IgD-negative memory B cell (primary cell): ENCODE measurements around the gene TAF11L13. TPM values are rescaled to one million over a fixed set of nuclear protein-coding genes. Genes with fewer than 3 reads are reported as not detected.
"Not testable (repeated sequence)": the region's sequence is repeated elsewhere in the genome, so short reads cannot be mapped to it uniquely, and the experiment has no call there.

Experiments
- H3K27ac Mint-ChIP-seq, 3 donors: one replicate each; pipeline ENCODE4 v1.8.0; 2020 to 2022; ENCODE audit warnings: mild to moderate bottlenecking in 3 of 3, mixed read lengths in 3 of 3, moderate library complexity in 1 of 3
- H3K27me3 Mint-ChIP-seq: one replicate; pipeline ENCODE4 v1.8.0; 2021; ENCODE audit warnings: mixed read lengths
- H3K36me3 Mint-ChIP-seq: one replicate; pipeline ENCODE4 v1.8.0; 2020; ENCODE audit warnings: mild to moderate bottlenecking, mixed read lengths
- H3K4me1 Mint-ChIP-seq, 3 donors: one replicate each; pipeline ENCODE4 v1.8.0; 2020 to 2022; ENCODE audit warnings: mixed read lengths in 3 of 3, mild to moderate bottlenecking in 1 of 3
- H3K4me3 Mint-ChIP-seq, 4 donors: one replicate each; pipeline ENCODE4 v1.8.0; 2020 to 2022; ENCODE audit warnings: mild to moderate bottlenecking in 4 of 4, mixed read lengths in 4 of 4, moderate library complexity in 3 of 4
- H3K9me3 Mint-ChIP-seq, 3 donors: one replicate each; pipeline ENCODE4 v1.8.0; 2020 to 2021; ENCODE audit warnings: mixed read lengths in 3 of 3, mild to moderate bottlenecking in 1 of 3
- polyA plus RNA-seq: library from polyadenylated mRNA; unstranded; fragments of 300-500 nt; fragmentation: Illumina TruSeq; gene quantifications from one replicate; pipeline ENCODE4 v1.2.3, GENCODE V29; 2021

Gene TAF11L13
- polyA plus RNA-seq, result not detected

DNA sequence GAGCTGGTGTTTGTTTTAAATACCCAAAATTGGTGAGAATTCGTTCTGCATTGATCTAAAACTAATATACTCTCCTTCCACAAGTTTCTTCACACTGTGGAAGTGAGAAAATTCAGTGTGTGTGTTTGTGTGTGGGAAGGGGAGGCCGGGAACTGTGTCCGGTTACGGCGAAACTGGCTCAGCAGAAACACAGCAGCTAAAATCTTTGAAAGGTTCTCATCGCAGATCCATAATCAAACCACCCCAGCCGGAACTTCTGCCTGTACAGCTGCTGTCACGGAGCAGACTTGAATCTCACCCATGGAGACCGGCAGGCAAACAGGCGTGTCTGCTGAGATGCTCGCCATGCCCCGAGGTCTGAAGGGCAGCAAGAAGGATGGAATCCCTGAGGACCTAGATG lies at the start of gene TAF11L13:
TSS of gene TAF11L13 (plus strand) at position 301 of the 400 bp plus-strand sequence.
- H3K4me1 Mint-ChIP-seq, H3K27ac Mint-ChIP-seq, H3K9me3 Mint-ChIP-seq, H3K4me3 Mint-ChIP-seq, H3K27me3 Mint-ChIP-seq, H3K36me3 Mint-ChIP-seq: not testable (repeated sequence)

DNA sequence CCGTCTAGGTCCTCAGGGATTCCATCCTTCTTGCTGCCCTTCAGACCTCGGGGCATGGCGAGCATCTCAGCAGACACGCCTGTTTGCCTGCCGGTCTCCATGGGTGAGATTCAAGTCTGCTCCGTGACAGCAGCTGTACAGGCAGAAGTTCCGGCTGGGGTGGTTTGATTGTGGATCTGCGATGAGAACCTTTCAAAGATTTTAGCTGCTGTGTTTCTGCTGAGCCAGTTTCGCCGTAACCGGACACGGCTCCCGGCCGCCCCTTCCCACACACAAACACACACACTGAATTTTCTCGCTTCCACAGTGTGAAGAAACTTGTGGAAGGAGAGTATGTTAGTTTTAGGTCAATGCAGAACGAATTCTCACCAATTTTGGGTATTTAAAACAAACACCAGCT lies 46.2 kb upstream of the TAF11L13 start, which contains the start of gene TAF11L7:
TSS of gene TAF11L7 (minus strand) at position 101 of the 400 bp plus-strand sequence.
- not testable (repeated sequence) for H3K36me3 Mint-ChIP-seq, H3K27me3 Mint-ChIP-seq, H3K4me3 Mint-ChIP-seq, H3K4me1 Mint-ChIP-seq, H3K9me3 Mint-ChIP-seq, H3K27ac Mint-ChIP-seq

DNA sequence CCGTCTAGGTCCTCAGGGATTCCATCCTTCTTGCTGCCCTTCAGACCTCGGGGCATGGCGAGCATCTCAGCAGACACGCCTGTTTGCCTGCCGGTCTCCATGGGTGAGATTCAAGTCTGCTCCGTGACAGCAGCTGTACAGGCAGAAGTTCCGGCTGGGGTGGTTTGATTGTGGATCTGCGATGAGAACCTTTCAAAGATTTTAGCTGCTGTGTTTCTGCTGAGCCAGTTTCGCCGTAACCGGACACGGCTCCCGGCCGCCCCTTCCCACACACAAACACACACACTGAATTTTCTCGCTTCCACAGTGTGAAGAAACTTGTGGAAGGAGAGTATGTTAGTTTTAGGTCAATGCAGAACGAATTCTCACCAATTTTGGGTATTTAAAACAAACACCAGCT lies 41.0 kb upstream of the TAF11L13 start, which contains the start of gene TAF11L8:
TSS of gene TAF11L8 (minus strand) at position 101 of the 400 bp plus-strand sequence.
- not testable (repeated sequence) for H3K27me3 Mint-ChIP-seq, H3K27ac Mint-ChIP-seq, H3K36me3 Mint-ChIP-seq, H3K4me3 Mint-ChIP-seq, H3K9me3 Mint-ChIP-seq, H3K4me1 Mint-ChIP-seq

DNA sequence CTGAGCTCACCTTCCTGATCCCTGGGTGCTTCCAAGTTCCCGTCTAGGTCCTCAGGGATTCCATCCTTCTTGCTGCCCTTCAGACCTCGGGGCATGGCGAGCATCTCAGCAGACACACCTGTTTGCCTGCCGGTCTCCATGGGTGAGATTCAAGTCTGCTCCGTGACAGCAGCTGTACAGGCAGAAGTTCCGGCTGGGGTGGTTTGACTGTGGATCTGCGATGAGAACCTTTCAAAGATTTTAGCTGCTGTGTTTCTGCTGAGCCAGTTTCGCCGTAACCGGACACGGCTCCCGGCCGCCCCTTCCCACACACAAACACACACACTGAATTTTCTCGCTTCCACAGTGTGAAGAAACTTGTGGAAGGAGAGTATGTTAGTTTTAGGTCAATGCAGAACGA lies 37.6 kb upstream of the TAF11L13 start, which contains the start of gene TAF11L9:
TSS of gene TAF11L9 (minus strand) at position 140 of the 400 bp plus-strand sequence.
- not testable (repeated sequence) for H3K27ac Mint-ChIP-seq, H3K36me3 Mint-ChIP-seq, H3K9me3 Mint-ChIP-seq, H3K27me3 Mint-ChIP-seq, H3K4me1 Mint-ChIP-seq, H3K4me3 Mint-ChIP-seq

DNA sequence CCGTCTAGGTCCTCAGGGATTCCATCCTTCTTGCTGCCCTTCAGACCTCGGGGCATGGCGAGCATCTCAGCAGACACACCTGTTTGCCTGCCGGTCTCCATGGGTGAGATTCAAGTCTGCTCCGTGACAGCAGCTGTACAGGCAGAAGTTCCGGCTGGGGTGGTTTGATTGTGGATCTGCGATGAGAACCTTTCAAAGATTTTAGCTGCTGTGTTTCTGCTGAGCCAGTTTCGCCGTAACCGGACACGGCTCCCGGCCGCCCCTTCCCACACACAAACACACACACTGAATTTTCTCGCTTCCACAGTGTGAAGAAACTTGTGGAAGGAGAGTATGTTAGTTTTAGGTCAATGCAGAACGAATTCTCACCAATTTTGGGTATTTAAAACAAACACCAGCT lies 34.2 kb upstream of the TAF11L13 start, which contains the start of gene TAF11L10:
TSS of gene TAF11L10 (minus strand) at position 101 of the 400 bp plus-strand sequence.
- not testable (repeated sequence) for H3K4me3 Mint-ChIP-seq, H3K27ac Mint-ChIP-seq, H3K4me1 Mint-ChIP-seq, H3K36me3 Mint-ChIP-seq, H3K9me3 Mint-ChIP-seq, H3K27me3 Mint-ChIP-seq

DNA sequence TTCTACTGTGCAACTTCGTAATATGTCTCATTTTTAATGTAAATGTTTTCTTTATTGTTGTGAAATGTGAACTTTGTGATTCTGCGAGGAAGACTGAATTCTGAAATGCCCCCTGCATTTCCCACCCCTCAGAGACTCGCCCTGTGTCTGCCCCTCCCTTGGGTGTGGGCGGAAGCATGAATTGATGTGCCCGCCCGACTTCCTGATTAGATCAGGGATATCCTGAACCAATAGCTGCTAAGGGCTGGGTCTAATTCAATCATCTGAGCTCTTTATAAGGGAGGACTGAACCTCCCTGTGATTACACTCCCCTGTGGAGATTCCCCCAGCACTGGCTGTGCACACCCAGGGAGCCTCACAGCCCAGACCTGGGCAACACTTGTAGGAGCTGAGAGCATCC lies 28.0 kb upstream of the TAF11L13 start, which contains the start of gene TAF11L11:
TSS of gene TAF11L11 (plus strand) at position 304 of the 400 bp plus-strand sequence.
- not testable (repeated sequence) for H3K27me3 Mint-ChIP-seq, H3K9me3 Mint-ChIP-seq, H3K36me3 Mint-ChIP-seq, H3K27ac Mint-ChIP-seq, H3K4me3 Mint-ChIP-seq, H3K4me1 Mint-ChIP-seq

DNA sequence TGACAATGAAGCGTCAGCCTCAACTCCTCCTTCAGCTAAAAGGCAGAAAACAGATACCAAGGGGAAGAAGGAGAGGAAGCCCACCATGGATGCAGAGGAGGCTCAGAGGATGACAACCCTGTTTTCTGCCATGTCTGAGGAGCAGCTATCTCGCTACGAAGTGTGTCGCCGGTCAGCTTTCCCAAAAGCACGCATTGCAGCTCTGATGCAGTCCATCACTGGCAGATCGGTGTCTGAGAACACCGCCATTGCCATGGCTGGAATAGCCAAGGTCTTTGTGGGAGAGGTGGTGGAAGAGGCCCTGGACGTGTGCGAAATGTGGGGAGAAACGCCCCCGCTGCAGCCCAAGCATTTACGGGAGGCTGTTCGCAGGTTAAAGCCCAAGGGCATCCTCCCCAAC lies 26.9 kb upstream of the TAF11L13 start:
- H3K36me3 Mint-ChIP-seq, result no peaks in the 10 kb centered on the region
- H3K27me3 Mint-ChIP-seq, result no peaks in the 10 kb centered on the region
- peaks cover 0 to 2% (median 0%) of the 10 kb centered on the region in 3 donors for H3K9me3 Mint-ChIP-seq
- H3K27ac Mint-ChIP-seq, result no peak overlapping the region
- no peak overlapping the region for H3K4me3 Mint-ChIP-seq
- H3K4me1 Mint-ChIP-seq, result peaks cover 0 to 1% (median 0%) of the 10 kb centered on the region in 3 donors

DNA sequence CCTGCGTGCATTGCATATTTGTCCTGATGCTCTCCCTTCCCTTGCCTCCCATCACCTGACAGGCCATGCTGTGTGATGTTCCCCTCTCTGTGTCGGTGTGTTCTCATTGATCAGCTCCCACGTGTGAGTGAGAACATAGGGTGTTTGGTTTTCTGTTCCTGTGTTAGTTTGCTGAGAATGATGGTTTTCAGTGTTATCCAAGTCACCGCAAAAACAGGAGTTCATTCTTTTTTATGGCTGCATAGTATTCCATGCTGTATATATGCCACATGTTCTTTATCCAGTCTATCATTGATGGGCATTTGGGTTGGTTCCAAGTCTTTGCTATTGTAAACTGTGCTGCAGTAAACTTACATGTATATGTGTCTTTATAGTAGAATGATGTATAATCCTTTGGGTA lies 24.4 kb upstream of the TAF11L13 start:
- not testable (repeated sequence) for H3K4me1 Mint-ChIP-seq, H3K27me3 Mint-ChIP-seq, H3K9me3 Mint-ChIP-seq, H3K27ac Mint-ChIP-seq, H3K36me3 Mint-ChIP-seq, H3K4me3 Mint-ChIP-seq

DNA sequence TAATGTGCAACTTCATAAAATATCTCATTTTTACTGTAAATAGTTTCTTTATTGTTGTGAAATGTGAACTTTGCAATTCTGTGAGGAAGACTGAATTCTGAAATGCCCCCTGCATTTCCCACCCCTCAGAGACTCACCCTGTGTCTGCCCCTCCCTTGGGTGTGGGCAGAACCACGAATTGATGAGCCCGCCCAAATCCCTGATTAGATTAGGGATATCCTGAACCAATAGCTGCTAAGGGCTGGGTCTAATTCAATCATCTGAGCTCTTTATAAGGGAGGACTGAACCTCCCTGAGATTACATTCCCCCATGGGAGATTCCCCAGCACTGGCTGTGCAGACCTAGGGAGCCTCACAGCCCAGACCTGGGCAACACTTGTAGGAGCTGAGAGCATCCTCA lies 21.8 kb upstream of the TAF11L13 start, which contains the start of gene TAF11L12:
TSS of gene TAF11L12 (plus strand) at position 301 of the 400 bp plus-strand sequence.
- not testable (repeated sequence) for H3K4me1 Mint-ChIP-seq, H3K27me3 Mint-ChIP-seq, H3K27ac Mint-ChIP-seq, H3K9me3 Mint-ChIP-seq, H3K36me3 Mint-ChIP-seq, H3K4me3 Mint-ChIP-seq

DNA sequence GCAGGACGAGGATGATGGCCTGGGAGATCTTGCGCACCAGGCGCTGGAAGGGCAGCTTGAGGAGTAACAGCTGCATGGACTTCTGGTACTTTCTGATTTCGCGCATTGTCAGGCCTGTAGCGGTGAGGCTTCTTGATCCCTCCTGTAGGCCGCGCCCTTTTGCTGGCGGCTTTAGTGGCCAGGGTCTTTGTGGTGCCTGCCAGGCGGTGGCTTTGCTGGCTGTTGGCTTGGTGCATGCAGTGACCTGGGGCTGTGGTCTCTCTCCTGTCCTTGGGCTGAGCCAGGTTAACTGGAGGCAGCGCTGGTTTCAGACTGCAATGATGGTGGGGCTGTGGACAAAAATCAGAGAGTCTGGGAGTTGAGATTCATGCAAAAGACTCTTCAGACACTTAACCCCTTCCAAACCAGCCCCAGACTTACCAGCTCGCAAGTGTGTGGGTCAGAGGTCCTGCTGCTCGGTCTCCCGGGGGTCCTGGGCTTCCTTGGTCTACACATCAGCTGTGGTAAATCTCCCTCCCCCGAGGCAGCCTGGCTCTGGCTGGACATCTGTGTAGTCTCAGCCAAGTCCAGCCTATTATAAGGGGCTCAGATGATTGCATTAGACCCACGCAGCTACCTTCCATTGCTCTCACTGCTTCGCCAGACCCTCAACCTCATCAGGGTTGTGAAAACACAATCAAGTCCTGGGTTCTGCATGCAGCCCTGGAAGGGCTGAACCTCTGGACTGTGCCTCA lies 16.8 kb upstream of the TAF11L13 start:
- no peaks in the 10 kb centered on the region for H3K27me3 Mint-ChIP-seq
- no peaks in the 10 kb centered on the region for H3K4me1 Mint-ChIP-seq
- H3K9me3 Mint-ChIP-seq, result peaks cover 0 to 1% (median 0%) of the 10 kb centered on the region in 3 donors
- no peaks in the 10 kb centered on the region for H3K36me3 Mint-ChIP-seq
- no peak overlapping the region for H3K27ac Mint-ChIP-seq
- no peak overlapping the region for H3K4me3 Mint-ChIP-seq

DNA sequence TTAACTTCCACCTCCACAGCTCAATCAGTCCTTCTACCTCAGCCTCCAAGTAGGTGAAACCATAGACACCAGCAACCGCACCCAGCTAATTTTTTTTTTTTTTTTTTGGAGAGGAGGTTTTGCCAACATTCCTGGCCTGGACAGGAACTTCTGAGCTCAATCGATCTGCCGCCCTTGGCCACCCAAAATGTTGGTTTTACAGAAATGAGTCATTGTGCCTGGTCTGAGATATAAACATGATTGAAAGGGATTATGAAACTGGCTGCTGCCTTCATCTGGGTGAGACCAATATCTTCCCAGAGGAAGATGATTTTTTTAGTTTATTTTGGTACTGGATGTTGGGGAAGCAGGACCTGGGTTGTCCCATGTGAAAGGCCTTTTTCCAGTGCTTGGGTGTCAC lies 12.5 kb upstream of the TAF11L13 start:
- Mint-ChIP-seq H3K4me1 (no peaks in the 10 kb centered on the region), H3K27ac (no peak overlapping the region), H3K36me3 (no peaks in the 10 kb centered on the region), H3K27me3 (no peaks in the 10 kb centered on the region), H3K9me3 (peaks cover 0 to 5% (median 0%) of the 10 kb centered on the region in 3 donors), H3K4me3 (no peak overlapping the region)

DNA sequence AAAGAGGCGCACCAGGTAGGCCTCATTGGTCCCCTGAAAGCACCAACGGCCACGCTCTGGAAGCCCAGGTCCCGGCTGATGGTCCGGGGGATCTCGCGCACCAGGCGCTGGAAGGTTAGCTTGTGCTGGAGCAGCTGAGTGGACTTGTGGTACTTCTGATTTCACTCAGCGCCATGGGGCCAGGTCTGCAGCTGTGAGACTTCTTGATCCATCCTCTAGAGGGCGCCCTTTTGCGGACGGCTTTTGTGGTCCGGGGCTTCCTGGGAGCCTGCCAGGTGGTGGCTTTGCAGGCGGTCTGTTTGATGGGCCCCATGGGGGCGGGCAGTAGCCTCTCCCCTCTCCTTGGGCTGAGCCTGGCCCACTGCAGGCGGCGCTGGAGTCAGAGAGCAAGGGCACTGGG lies 11.3 kb upstream of the TAF11L13 start:
- H3K36me3 Mint-ChIP-seq, result no peaks in the 10 kb centered on the region
- H3K4me3 Mint-ChIP-seq, result no peak overlapping the region
- H3K27ac Mint-ChIP-seq, result no peak overlapping the region
- H3K27me3 Mint-ChIP-seq, result no peaks in the 10 kb centered on the region
- H3K4me1 Mint-ChIP-seq, result no peaks in the 10 kb centered on the region
- H3K9me3 Mint-ChIP-seq, result peaks cover 0 to 5% (median 0%) of the 10 kb centered on the region in 3 donors

DNA sequence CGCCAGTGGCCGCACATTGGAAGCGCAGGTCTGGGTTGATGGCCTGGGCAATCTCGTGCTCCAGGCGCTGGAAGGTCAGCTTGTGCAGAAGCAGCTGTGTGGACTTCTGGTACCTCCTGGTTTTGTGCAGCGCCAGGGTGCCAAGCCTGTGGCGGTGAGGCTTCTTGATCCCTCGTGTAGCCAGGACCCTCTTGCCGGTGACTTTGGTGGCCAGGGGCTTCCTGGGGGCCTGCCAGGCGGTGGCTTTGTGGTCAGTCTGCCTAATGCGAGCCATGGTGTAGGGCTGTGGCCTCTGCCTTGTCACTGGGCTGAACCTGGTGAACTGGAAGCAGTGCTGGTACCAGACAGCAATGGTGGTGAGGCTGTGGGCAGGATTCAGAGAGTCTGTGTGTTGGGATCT lies 6.2 kb upstream of the TAF11L13 start:
- Mint-ChIP-seq H3K27me3 (no peaks in the 10 kb centered on the region), H3K4me3 (no peak overlapping the region), H3K9me3 (peaks cover 0 to 5% (median 0%) of the 10 kb centered on the region in 3 donors), H3K27ac (no peak overlapping the region), H3K4me1 (no peaks in the 10 kb centered on the region), H3K36me3 (no peaks in the 10 kb centered on the region)

DNA sequence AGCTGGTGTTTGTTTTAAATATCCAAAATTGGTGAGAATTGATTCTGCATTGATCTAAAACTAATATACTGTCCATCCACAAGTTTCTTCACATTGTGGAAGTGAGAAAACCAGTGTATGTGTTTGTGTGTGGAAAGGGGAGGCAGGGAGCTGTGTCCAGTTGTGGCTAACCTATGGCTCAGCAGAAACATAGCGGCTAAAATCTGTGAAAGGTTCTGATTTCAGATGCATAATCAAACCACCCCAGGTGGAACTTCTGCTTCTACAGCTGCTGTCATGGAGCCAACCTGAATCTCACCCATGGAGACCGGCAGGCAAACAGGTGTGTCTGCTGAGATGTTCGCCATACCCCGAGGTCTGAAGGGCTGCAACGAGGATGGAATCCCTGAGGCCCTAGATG lies 2.3 kb downstream of the TAF11L13 start, which contains the start of gene TAF11L14:
TSS of gene TAF11L14 (plus strand) at position 301 of the 400 bp plus-strand sequence.
- no peak within 1 kb of the TSS for H3K4me3 Mint-ChIP-seq
- peaks cover 0 to 1% (median 0%) of the 10 kb centered on the region in 3 donors for H3K4me1 Mint-ChIP-seq
- no peak within 1 kb of the TSS for H3K27ac Mint-ChIP-seq
- H3K36me3 Mint-ChIP-seq, result no peaks in the 10 kb centered on the region
- peaks cover 0 to 5% (median 0%) of the 10 kb centered on the region in 3 donors for H3K9me3 Mint-ChIP-seq
- no peaks in the 10 kb centered on the region for H3K27me3 Mint-ChIP-seq

DNA sequence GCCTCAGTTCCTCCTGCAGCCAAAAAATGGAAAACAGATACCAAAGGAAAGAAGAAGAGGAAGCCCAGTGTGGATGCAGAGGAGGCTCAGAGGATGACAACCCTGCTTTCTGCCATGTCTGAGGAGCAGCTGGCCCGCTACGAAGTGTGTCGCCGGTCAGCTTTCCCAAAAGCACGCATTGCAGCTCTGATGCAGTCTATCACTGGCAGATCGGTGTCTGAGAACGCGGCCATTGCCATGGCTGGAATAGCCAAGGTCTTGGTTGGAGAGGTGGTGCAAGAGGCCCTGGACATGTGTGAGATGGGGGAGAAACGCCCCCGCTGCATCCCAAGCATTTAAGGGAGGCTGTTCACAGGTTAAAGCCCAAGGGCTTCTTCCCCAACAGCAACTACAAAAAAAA lies 17.3 kb downstream of the TAF11L13 start:
- H3K36me3 Mint-ChIP-seq, H3K27me3 Mint-ChIP-seq, H3K4me1 Mint-ChIP-seq, H3K9me3 Mint-ChIP-seq, H3K4me3 Mint-ChIP-seq, H3K27ac Mint-ChIP-seq: not testable (repeated sequence)

DNA sequence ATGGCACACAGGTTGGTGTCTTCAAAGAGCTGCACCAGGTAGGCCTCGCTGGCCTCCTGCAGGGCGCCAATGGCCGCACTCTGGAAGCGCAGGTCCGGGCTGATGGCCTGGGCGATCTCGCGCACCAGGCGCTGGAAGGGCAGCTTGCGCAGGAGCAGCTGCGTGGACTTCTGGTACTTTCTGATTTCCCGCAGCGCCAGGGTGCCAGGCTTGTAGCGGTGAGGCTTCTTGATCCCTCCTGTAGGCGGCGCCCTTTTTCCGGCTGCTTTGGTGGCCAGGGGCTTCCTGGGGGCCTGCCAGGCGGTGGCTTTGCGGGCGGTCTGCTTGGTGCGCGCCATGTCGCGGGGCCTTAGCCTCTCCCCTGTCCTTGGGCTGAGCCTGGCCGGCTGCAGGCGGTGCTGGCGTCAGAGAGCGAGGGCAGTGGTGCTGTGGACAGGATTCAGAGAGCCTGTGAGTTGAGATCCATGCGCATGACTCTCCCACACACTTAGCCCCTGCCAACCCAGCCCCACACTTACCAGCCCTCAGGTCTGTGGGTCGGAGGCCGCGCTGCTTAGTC lies 23.4 kb downstream of the TAF11L13 start:
- not testable (repeated sequence) for H3K36me3 Mint-ChIP-seq, H3K27ac Mint-ChIP-seq, H3K9me3 Mint-ChIP-seq, H3K4me3 Mint-ChIP-seq, H3K4me1 Mint-ChIP-seq, H3K27me3 Mint-ChIP-seq
